ENCODE measurements around the gene TGFBR3.

TGFBR3 gene

GRCh38 chr1:91691525-91691924 lies 194.4 kb downstream of the TGFBR3 start:
- Histone ChIP-seq H3K27me3 (replicated peaks in 2 of 5; ENCODE audit: control insufficient read depth in 4 of 5, insufficient read depth in 5 of 5, low read length in 4 of 5) (no peaks in the 10 kb centered on the region), H3K9me3 (ENCODE audit: control extremely low read depth in 1 of 5, control insufficient read depth in 4 of 5, insufficient read depth in 2 of 5, low read depth in 1 of 5, low read length in 4 of 5) (no peaks in the 10 kb centered on the region), H3K36me3 (ENCODE audit: control insufficient read depth in 4 of 4, insufficient read depth in 4 of 4, low read length in 3 of 4) (no peaks in the 10 kb centered on the region), H3K27ac (ENCODE audit: insufficient read depth in 1 of 2, low read depth in 1 of 2, low read length in 2 of 2, poor library complexity in 1 of 2, severe bottlenecking in 2 of 2) (no peak overlapping the region), H3K4me3 (ENCODE audit: control insufficient read depth in 1 of 7, extremely low read depth in 1 of 7, insufficient read depth in 4 of 7, low read depth in 2 of 7, low read length in 6 of 7) (no peak overlapping the region), H3K4me1 (ENCODE audit: control extremely low read depth in 1 of 4, control insufficient read depth in 4 of 4, insufficient read depth in 4 of 4, low read length in 3 of 4) (no peaks in the 10 kb centered on the region)
- no peak for DNase-seq
- POLR2A ChIA-PET, result no interaction called here
- 80% methylated on average over 3 of the region's 4 CpGs for WGBS (ENCODE audit: insufficient coverage)
- CTCF ChIA-PET, result no interaction called here

- no peaks in the 10 kb centered on the region for H3K9me3 ChIP-seq (ENCODE audit: control extremely low read depth in 1 of 5, control insufficient read depth in 4 of 5, insufficient read depth in 2 of 5, low read depth in 1 of 5, low read length in 4 of 5)
- WGBS (ENCODE audit: insufficient coverage), result 95% methylated on average over 7 of the region's 11 CpGs
- H3K4me3 ChIP-seq (ENCODE audit: control insufficient read depth in 1 of 7, extremely low read depth in 1 of 7, insufficient read depth in 4 of 7, low read depth in 2 of 7, low read length in 6 of 7), result no peak overlapping the region
- ChIA-PET POLR2A (no interaction called here), CTCF (no interaction called here)
- no peaks in the 10 kb centered on the region for H3K27me3 ChIP-seq (replicated peaks in 2 of 5; ENCODE audit: control insufficient read depth in 4 of 5, insufficient read depth in 5 of 5, low read length in 4 of 5)
- DNase-seq, result no peak
- no peaks in the 10 kb centered on the region for H3K36me3 ChIP-seq (ENCODE audit: control insufficient read depth in 4 of 4, insufficient read depth in 4 of 4, low read length in 3 of 4)
- no peak overlapping the region for H3K27ac ChIP-seq (ENCODE audit: insufficient read depth in 1 of 2, low read depth in 1 of 2, low read length in 2 of 2, poor library complexity in 1 of 2, severe bottlenecking in 2 of 2)
- H3K4me1 ChIP-seq (ENCODE audit: control extremely low read depth in 1 of 4, control insufficient read depth in 4 of 4, insufficient read depth in 4 of 4, low read length in 3 of 4), result peaks cover 6 to 13% (median 9%) of the 10 kb centered on the region in 4 experiments
These were observed 196.1 kb downstream of the TGFBR3 start for GRCh38 chr1:91689641-91690481.

- Histone ChIP-seq H3K4me3 (ENCODE audit: control insufficient read depth in 1 of 7, extremely low read depth in 1 of 7, insufficient read depth in 4 of 7, low read depth in 2 of 7, low read length in 6 of 7) (no peak overlapping the region), H3K36me3 (ENCODE audit: control insufficient read depth in 4 of 4, insufficient read depth in 4 of 4, low read length in 3 of 4) (no peaks in the 10 kb centered on the region), H3K27ac (ENCODE audit: insufficient read depth in 1 of 2, low read depth in 1 of 2, low read length in 2 of 2, poor library complexity in 1 of 2, severe bottlenecking in 2 of 2) (no peak overlapping the region), H3K27me3 (replicated peaks in 2 of 5; ENCODE audit: control insufficient read depth in 4 of 5, insufficient read depth in 5 of 5, low read length in 4 of 5) (no peaks in the 10 kb centered on the region), H3K4me1 (ENCODE audit: control extremely low read depth in 1 of 4, control insufficient read depth in 4 of 4, insufficient read depth in 4 of 4, low read length in 3 of 4) (peaks cover 7 to 23% (median 18%) of the 10 kb centered on the region in 4 experiments), H3K9me3 (ENCODE audit: control extremely low read depth in 1 of 5, control insufficient read depth in 4 of 5, insufficient read depth in 2 of 5, low read depth in 1 of 5, low read length in 4 of 5) (no peaks in the 10 kb centered on the region)
- whole genome bisulfite sequencing (ENCODE audit: insufficient coverage), result no CpG with 5 or more reads among the region's 1 CpG
- CTCF ChIA-PET, result interaction anchor here (0.8 kb wide), 1 partner anchor 14 kb away, joined by 3 read pairs; no protein-coding TSS in a partner anchor
- no peak for DNase-seq
- POLR2A ChIA-PET, result no interaction called here
These were observed 198.5 kb downstream of the TGFBR3 start for GRCh38 chr1:91687452-91687851.

GRCh38 chr1:91685994-91686393 lies 200.0 kb downstream of the TGFBR3 start:
- WGBS (ENCODE audit: insufficient coverage), result 18% methylated on average over 3 of the region's 4 CpGs
- Histone ChIP-seq H3K27me3 (replicated peaks in 2 of 5; ENCODE audit: control insufficient read depth in 4 of 5, insufficient read depth in 5 of 5, low read length in 4 of 5) (no peaks in the 10 kb centered on the region), H3K36me3 (ENCODE audit: control insufficient read depth in 4 of 4, insufficient read depth in 4 of 4, low read length in 3 of 4) (no peaks in the 10 kb centered on the region), H3K27ac (ENCODE audit: insufficient read depth in 1 of 2, low read depth in 1 of 2, low read length in 2 of 2, poor library complexity in 1 of 2, severe bottlenecking in 2 of 2) (no peak overlapping the region), H3K4me3 (ENCODE audit: control insufficient read depth in 1 of 7, extremely low read depth in 1 of 7, insufficient read depth in 4 of 7, low read depth in 2 of 7, low read length in 6 of 7) (no peak overlapping the region), H3K4me1 (ENCODE audit: control extremely low read depth in 1 of 4, control insufficient read depth in 4 of 4, insufficient read depth in 4 of 4, low read length in 3 of 4) (peaks cover 7 to 23% (median 18%) of the 10 kb centered on the region in 4 experiments), H3K9me3 (ENCODE audit: control extremely low read depth in 1 of 5, control insufficient read depth in 4 of 5, insufficient read depth in 2 of 5, low read depth in 1 of 5, low read length in 4 of 5) (no peaks in the 10 kb centered on the region)
- DNase-seq, result no peak
- ChIA-PET CTCF (no interaction called here), POLR2A (no interaction called here)

- Histone ChIP-seq H3K27ac (ENCODE audit: insufficient read depth in 1 of 2, low read depth in 1 of 2, low read length in 2 of 2, poor library complexity in 1 of 2, severe bottlenecking in 2 of 2) (no peak overlapping the region), H3K9me3 (ENCODE audit: control extremely low read depth in 1 of 5, control insufficient read depth in 4 of 5, insufficient read depth in 2 of 5, low read depth in 1 of 5, low read length in 4 of 5) (no peaks in the 10 kb centered on the region), H3K4me1 (ENCODE audit: control extremely low read depth in 1 of 4, control insufficient read depth in 4 of 4, insufficient read depth in 4 of 4, low read length in 3 of 4) (peaks cover 7 to 23% (median 18%) of the 10 kb centered on the region in 4 experiments), H3K36me3 (ENCODE audit: control insufficient read depth in 4 of 4, insufficient read depth in 4 of 4, low read length in 3 of 4) (no peaks in the 10 kb centered on the region), H3K4me3 (ENCODE audit: control insufficient read depth in 1 of 7, extremely low read depth in 1 of 7, insufficient read depth in 4 of 7, low read depth in 2 of 7, low read length in 6 of 7) (no peak overlapping the region), H3K27me3 (replicated peaks in 2 of 5; ENCODE audit: control insufficient read depth in 4 of 5, insufficient read depth in 5 of 5, low read length in 4 of 5) (no peaks in the 10 kb centered on the region)
- peak; percentile 23 to 73 (median 70) for DNase-seq
- WGBS (ENCODE audit: insufficient coverage), result 3% methylated on average over 5 of the region's 7 CpGs
- POLR2A ChIA-PET, result no interaction called here
- CTCF ChIA-PET, result interaction anchor here (1.1 to 1.5 kb wide), 2 partner anchors 12 to 243 kb away, joined by 3 to 4 read pairs; no protein-coding TSS in a partner anchor
These were observed 201.3 kb downstream of the TGFBR3 start for GRCh38 chr1:91684481-91685196.

- CTCF ChIA-PET, result interaction anchor here (1.1 kb wide), 1 partner anchor 11 kb away, joined by 3 read pairs; no protein-coding TSS in a partner anchor
These were observed 202.4 kb downstream of the TGFBR3 start for GRCh38 chr1:91683598-91683951.

More at GRCh38 chr1:91683598-91683951, 202.4 kb downstream of the TGFBR3 start:
- WGBS (ENCODE audit: insufficient coverage), result 96% methylated on average over 8 of the region's 10 CpGs
- H3K27me3 ChIP-seq (replicated peaks in 2 of 5; ENCODE audit: control insufficient read depth in 4 of 5, insufficient read depth in 5 of 5, low read length in 4 of 5), result no peaks in the 10 kb centered on the region
- H3K4me1 ChIP-seq (ENCODE audit: control extremely low read depth in 1 of 4, control insufficient read depth in 4 of 4, insufficient read depth in 4 of 4, low read length in 3 of 4), result peaks cover 7 to 23% (median 18%) of the 10 kb centered on the region in 4 experiments
- no peaks in the 10 kb centered on the region for H3K9me3 ChIP-seq (ENCODE audit: control extremely low read depth in 1 of 5, control insufficient read depth in 4 of 5, insufficient read depth in 2 of 5, low read depth in 1 of 5, low read length in 4 of 5)
- no peak overlapping the region for H3K27ac ChIP-seq (ENCODE audit: insufficient read depth in 1 of 2, low read depth in 1 of 2, low read length in 2 of 2, poor library complexity in 1 of 2, severe bottlenecking in 2 of 2)
- H3K36me3 ChIP-seq (ENCODE audit: control insufficient read depth in 4 of 4, insufficient read depth in 4 of 4, low read length in 3 of 4), result no peaks in the 10 kb centered on the region
- no peak for DNase-seq
- POLR2A ChIA-PET, result no interaction called here
- H3K4me3 ChIP-seq (ENCODE audit: control insufficient read depth in 1 of 7, extremely low read depth in 1 of 7, insufficient read depth in 4 of 7, low read depth in 2 of 7, low read length in 6 of 7), result no peak overlapping the region

Data from common myeloid progenitor, CD34-positive (primary cell).